ENCODE results near the gene DNALI1. TPM values are rescaled to one million over a fixed set of nuclear protein-coding genes. Genes with fewer than 3 reads are reported as not detected.

DNALI1 gene
- total and polyA plus RNA-seq, 2 experiments from 2014 or later: 5.4 to 25.6 TPM

- no peak for TF ChIP-seq REST (IDR thresholded peaks at IDR 0.05; ENCODE audit: unreplicated experiment)
- TF ChIP-seq EZH2 (IDR thresholded peaks at IDR 0.05; ENCODE audit: low read depth, unreplicated experiment): no peak
- TF ChIP-seq JUNB (IDR thresholded peaks at IDR 0.05; ENCODE audit: unreplicated experiment): no peak
- TF ChIP-seq CTCF (conservative IDR thresholded peaks at IDR 0.05; ENCODE audit: low read depth in 2 of 2): no peak
- TF ChIP-seq EZH2phosphoT487 (IDR thresholded peaks at IDR 0.05; ENCODE audit: unreplicated experiment): no peak
- no peak for TF ChIP-seq ZNF114 (CRISPR knock-in tag; IDR thresholded peaks at IDR 0.05)
These were observed 52.3 kb downstream of the DNALI1 start (continued) for GRCh38 chr1:37609002-37609401.

GRCh38 chr1:37609994-37610393 is 53.3 kb downstream of the DNALI1 start:
- no peak overlapping the region for H3K4me3 ChIP-seq
- Mint-ChIP-seq H3K36me3 (ENCODE audit: low read depth) (no peaks in the 10 kb centered on the region), H3K27me3 (ENCODE audit: insufficient read depth, low read depth, poor library complexity) (no peaks in the 10 kb centered on the region), H3K27ac (no peak overlapping the region), H3K4me1 (no peaks in the 10 kb centered on the region), H3K9me3 (no peaks in the 10 kb centered on the region; the same call in 2 of the 3 replicates), H3K4me3 (no peak overlapping the region)
- H3K4me2 ChIP-seq: no peak overlapping the region
- no peaks in the 10 kb centered on the region for H3K9me2 ChIP-seq (ENCODE audit: insufficient read depth)
- H3K4me1 ChIP-seq (ENCODE audit: insufficient read depth): no peaks in the 10 kb centered on the region
- no peak overlapping the region for H2AFZ ChIP-seq
- H3K27ac ChIP-seq (ENCODE audit: low read depth): no peak overlapping the region
- H3K27me3 ChIP-seq (ENCODE audit: insufficient read depth): peaks cover 28% of the 10 kb centered on the region; the same call in 1 of the 2 replicates
- H4K20me1 ChIP-seq (replicated peaks; ENCODE audit: insufficient read depth): no peaks in the 10 kb centered on the region
- DNase-seq (ENCODE audit: low spot score): no peak
- H3K79me2 ChIP-seq (replicated peaks; ENCODE audit: insufficient read depth): no peaks in the 10 kb centered on the region
- no peak for ATAC-seq
- H3F3A ChIP-seq (replicated peaks; ENCODE audit: low read depth): no peaks in the 10 kb centered on the region
- H3K36me3 ChIP-seq (ENCODE audit: insufficient read depth): no peaks in the 10 kb centered on the region
- TF ChIP-seq EZH2 (IDR thresholded peaks at IDR 0.05; ENCODE audit: low read depth, unreplicated experiment) (no peak), ETS1 (IDR thresholded peaks at IDR 0.05) (no peak), CTCF (conservative IDR thresholded peaks at IDR 0.05; ENCODE audit: low read depth in 2 of 2) (no peak), ZNF462 (CRISPR knock-in tag; IDR thresholded peaks at IDR 0.05) (no peak), ZNF331 (CRISPR knock-in tag; IDR thresholded peaks at IDR 0.05; ENCODE audit: low read depth) (no peak), EZH2phosphoT487 (IDR thresholded peaks at IDR 0.05; ENCODE audit: unreplicated experiment) (no peak), POLR2AphosphoS5 (IDR thresholded peaks at IDR 0.05; ENCODE audit: low read depth) (no peak)

Data from GM23338 (cell line).